Gastrocnemius medialis (tissue), 4 donors: ENCODE data around the gene FCN2. TPM values are rescaled to one million over a fixed set of nuclear protein-coding genes. Genes with fewer than 3 reads are reported as not detected.

ENCODE experiments used
- ATAC-seq, 2 donors: fragments of 150-250 bp; one replicate each; pipeline ENCODE4 v1.9.1; 2016
- DNase-seq, 2 donors: peaks; one replicate each; pipeline ENCODE4 v3.0.0-alpha.2; 2019
- H3K27ac ChIP-seq, 4 donors: fragments of 200-600 bp; sonication (generic); 1 replicate in 1 of 4; 2 replicates in 3 of 4; pipeline ENCODE4 v1.5.1; 2016 to 2018; ENCODE audit warnings: mild to moderate bottlenecking in 2 of 4, moderate library complexity in 1 of 4
- H3K27me3 ChIP-seq, 3 donors: fragments of 200-600 bp; sonication (generic) in 2 of 3; 1 replicate in 1 of 3; 2 replicates in 2 of 3; pipeline versions ENCODE4 v1.5.1 to v1.6.0; 2016 to 2019; ENCODE audit warnings: mild to moderate bottlenecking in 1 of 3, moderate library complexity in 1 of 3
- H3K36me3 ChIP-seq, 2 donors: fragments of 200-600 bp; sonication (generic) in 1 of 2; one replicate each; pipeline ENCODE4 v1.5.1; 2017 to 2018
- H3K4me1 ChIP-seq, 2 donors: fragments of 200-600 bp; sonication (generic) in 1 of 2; one replicate each; pipeline ENCODE4 v1.5.1; 2016 to 2017; ENCODE audit warnings: mild to moderate bottlenecking in 2 of 2
- H3K4me3 ChIP-seq, 4 donors: fragments of 200-600 bp; sonication (generic) in 3 of 4; 1 replicate in 1 of 4; 2 replicates in 3 of 4; pipeline ENCODE4 v1.5.1; 2016 to 2019; ENCODE audit warnings: mild to moderate bottlenecking in 2 of 4
- H3K9me3 ChIP-seq, 3 donors: fragments of 200-600 bp; sonication (generic) in 2 of 3; 1 replicate in 1 of 3; 2 replicates in 2 of 3; pipeline ENCODE4 v1.5.1; 2016 to 2019
- CTCF ChIP-seq, 5 experiments: fragments of 450-650 bp in 3 of 5; fragments of 200-600 bp in 2 of 5; sonication (generic) in 2 of 5; IDR thresholded peaks in 4 of 5; conservative IDR thresholded peaks in 1 of 5; 1 replicate in 4 of 5; 2 replicates in 1 of 5; pipeline ENCODE4 v1.5.1; 2016 to 2019; ENCODE audit warnings: antibody characterized with exemption in 5 of 5, mild to moderate bottlenecking in 3 of 5, moderate library complexity in 3 of 5
- POLR2A ChIP-seq, 2 donors: fragments of 450-650 bp; IDR thresholded peaks; one replicate each; pipeline ENCODE4 v1.6.1; 2017; ENCODE audit warnings: antibody characterized with exemption in 2 of 2, mild to moderate bottlenecking in 2 of 2, moderate library complexity in 2 of 2
- in situ Hi-C, 4 donors: fragments of 200-750 bp; cut with MboI; loops; one replicate each; pipeline versions ENCODE4 v1.15.0 to v1.8.0; 2017; ENCODE audit warnings: low sequenced_read_pairs in 4 of 4
- intact Hi-C: fragments of 100-400 bp; cut with DNase I; formaldehyde crosslinking; loops from one replicate; pipeline ENCODE4 v1.15.1; 2023; ENCODE audit warnings: low total_unique reads
- total RNA-seq, 4 donors: library from RNA; depleted of rRNA; stranded (reverse); fragments of >200 nt; gene quantifications; one replicate each; pipeline versions ENCODE4 v1.1.0 to v1.2.3, GENCODE V29; 2016

FCN2 gene
- total RNA-seq, 4 donors from 2014 or later: not detected

- Histone ChIP-seq H3K36me3 (no peaks in the 10 kb centered on the region), H3K4me3 (no peak overlapping the region), H3K27me3 (peaks cover 0 to 6% (median 0%) of the 10 kb centered on the region in 3 donors), H3K27ac (no peak overlapping the region), H3K9me3 (no peaks in the 10 kb centered on the region), H3K4me1 (no peaks in the 10 kb centered on the region)
- TF ChIP-seq CTCF (IDR thresholded peaks at IDR 0.05 in 4 of 5, conservative IDR thresholded peaks at IDR 0.05 in 1 of 5) (no peak), POLR2A (IDR thresholded peaks at IDR 0.05) (no peak)
- intact Hi-C loops: no loop called here
- in situ Hi-C loops: no loop called here
- ATAC-seq (no peak), DNase-seq (peak; percentile 25 to 49)
These were observed 41.7 kb downstream of the FCN2 start for GRCh38 chr9:134922066-134922931.

GRCh38 chr9:134922932-134923240, 42.3 kb downstream of the FCN2 start:
- no peak for TF ChIP-seq POLR2A (IDR thresholded peaks at IDR 0.05)
- no peak for TF ChIP-seq CTCF (IDR thresholded peaks at IDR 0.05 in 4 of 5, conservative IDR thresholded peaks at IDR 0.05 in 1 of 5)
- no peaks in the 10 kb centered on the region for H3K9me3 ChIP-seq
- ATAC-seq (no peak), DNase-seq (no peak)
- no peak overlapping the region for H3K27ac ChIP-seq
- in situ Hi-C loops: no loop called here
- H3K4me1 ChIP-seq: no peaks in the 10 kb centered on the region
- no peak overlapping the region for H3K4me3 ChIP-seq
- H3K27me3 ChIP-seq: peaks cover 0 to 6% (median 0%) of the 10 kb centered on the region in 3 donors
- intact Hi-C loops: no loop called here
- no peaks in the 10 kb centered on the region for H3K36me3 ChIP-seq

- ATAC-seq: no peak
- TF ChIP-seq POLR2A (IDR thresholded peaks at IDR 0.05): no peak
- no peak for TF ChIP-seq CTCF (IDR thresholded peaks at IDR 0.05 in 4 of 5, conservative IDR thresholded peaks at IDR 0.05 in 1 of 5)
- intact Hi-C loops (no loop called here), in situ Hi-C loops (no loop called here)
- Histone ChIP-seq H3K4me1 (no peaks in the 10 kb centered on the region), H3K27ac (no peak overlapping the region), H3K4me3 (no peak overlapping the region), H3K9me3 (no peaks in the 10 kb centered on the region), H3K36me3 (no peaks in the 10 kb centered on the region), H3K27me3 (peaks cover 0 to 6% (median 0%) of the 10 kb centered on the region in 3 donors)
- no peak for DNase-seq
These were observed 42.9 kb downstream of the FCN2 start for GRCh38 chr9:134923466-134923865.

- Histone ChIP-seq H3K4me1 (no peaks in the 10 kb centered on the region), H3K27me3 (no peaks in the 10 kb centered on the region), H3K27ac (no peak overlapping the region), H3K36me3 (no peaks in the 10 kb centered on the region), H3K4me3 (no peak overlapping the region), H3K9me3 (no peaks in the 10 kb centered on the region)
- in situ Hi-C loops (no loop called here), intact Hi-C loops (no loop called here)
- ATAC-seq: no peak
- TF ChIP-seq CTCF (IDR thresholded peaks at IDR 0.05 in 4 of 5, conservative IDR thresholded peaks at IDR 0.05 in 1 of 5) (no peak), POLR2A (IDR thresholded peaks at IDR 0.05) (no peak)
- DNase-seq: no peak
These were observed 44.5 kb downstream of the FCN2 start for GRCh38 chr9:134925011-134925511.
